ENCODE data around the gene TNFRSF14. TPM values are rescaled to one million over a fixed set of nuclear protein-coding genes. Genes with fewer than 3 reads are reported as not detected.

The TNFRSF14 gene
- total and polyA plus RNA-seq, 2 of the 13 experiments (the other 11 are each of a cell fraction or from before 2014, with no cell fraction given) = 11.9 to 49.9 TPM

DNA sequence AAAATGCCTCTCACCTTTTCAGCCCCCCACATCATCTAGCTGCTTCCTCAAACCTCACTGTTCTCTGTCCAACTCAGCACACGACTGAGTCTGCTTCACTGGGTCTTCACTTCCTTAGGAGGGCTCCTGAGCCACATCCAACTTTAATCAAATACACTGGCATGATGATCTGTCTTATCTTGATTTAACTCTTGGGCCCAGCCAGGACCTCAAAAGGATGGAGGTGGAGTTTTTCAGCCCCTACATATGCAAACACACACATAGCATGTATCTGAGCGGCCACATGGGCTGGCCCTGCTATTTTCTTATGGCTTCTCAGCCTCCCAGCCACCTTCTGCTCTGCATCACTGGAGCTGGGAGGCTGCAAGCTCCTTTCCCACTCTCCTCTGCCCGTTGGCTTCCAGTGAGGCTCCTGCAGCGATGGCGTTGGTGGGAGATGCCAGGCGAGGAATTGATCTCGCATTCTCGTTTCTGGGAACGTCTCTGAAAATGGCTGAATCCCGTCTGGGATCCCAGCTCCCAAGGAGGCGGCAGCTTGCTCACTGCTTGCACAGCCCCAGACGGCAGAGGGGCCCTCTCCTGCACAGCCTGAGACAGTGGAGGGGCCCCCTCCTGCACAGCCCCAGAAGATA is 28.6 kb downstream of the TNFRSF14 start:
- in situ Hi-C loops (cut with HindIII; ENCODE audit: extremely low pct_ligation_motif_present, low pct_unique_long_range_greater_than_20kb) = no loop called here
- no peak for ATAC-seq
- BruUV-seq (replicated peaks) = no TSS peak
- no peaks in the 10 kb centered on the region for H3K9me3 ChIP-seq (ENCODE audit: low read length)
- no peaks in the 10 kb centered on the region for H3K27me3 ChIP-seq (ENCODE audit: control insufficient read depth in 1 of 2, insufficient read depth in 2 of 2, low read length in 2 of 2)
- ChIA-PET CTCF (ENCODE audit: low intra/inter-chr PET ratio, low total read pairs) (no interaction called here), POLR2A (interaction anchor here (1.4 to 2.7 kb wide), 6 partner anchors 8 to 172 kb away, joined by 5 to 21 read pairs (median 14); partner anchors contain the start of genes MMEL1, PANK4, PEX10 and TNFRSF14)
- intact Hi-C loops (cut with micrococcal nuclease; ENCODE audit: unreplicated experiment) = loop anchor here (10.0 kb wide), 1 partner anchor 50 kb away; the partner anchor contains the start of gene MMEL1
- H3K79me2 ChIP-seq (ENCODE audit: insufficient read depth, low read length) = no peaks in the 10 kb centered on the region
- peak overlapping the region; percentile 87 for H3K9ac ChIP-seq (ENCODE audit: insufficient read depth, low read depth, low read length)
- peak overlapping the region; percentile 86 for H3K27ac ChIP-seq (ENCODE audit: extremely low read length, insufficient read depth, low read length)
- H2AFZ ChIP-seq (ENCODE audit: low read length) = no peak overlapping the region
- H4K20me1 ChIP-seq (ENCODE audit: insufficient read depth, low read length) = no peaks in the 10 kb centered on the region
- H3K4me2 ChIP-seq (ENCODE audit: low read depth, low read length) = peak overlapping the region; percentile 96
- DNase-seq (ENCODE audit: low spot score) = no peak
- H3K36me3 ChIP-seq (replicated peaks in 1 of 2; ENCODE audit: control insufficient read depth in 1 of 2, insufficient read depth in 2 of 2, low read length in 2 of 2) = no peaks in the 10 kb centered on the region
- peaks cover 59% of the 10 kb centered on the region for H3K4me1 ChIP-seq (ENCODE audit: insufficient read depth, low read length)
- FAIRE-seq = no peak
- 87% methylated on average over 9 of the region's 12 CpGs for WGBS (ENCODE audit: low lambda C conversion rate)
- H3K4me3 ChIP-seq (replicated peaks in 1 of 3; ENCODE audit: insufficient read depth in 1 of 3, low read depth in 2 of 3, low read length in 3 of 3) = peak overlapping the region; percentile 79 to 95 (median 90); a peak in 3 of 6 replicates
- no peak for TF ChIP-seq KLF12 (CRISPR knock-in tag; IDR thresholded peaks at IDR 0.05; ENCODE audit: borderline replicate concordance)
- no peak for TF ChIP-seq ZNF331 (CRISPR knock-in tag; IDR thresholded peaks at IDR 0.05)
- TF ChIP-seq PHF21A (CRISPR knock-in tag; IDR thresholded peaks at IDR 0.05) = no peak
- TF ChIP-seq, protein P1, sequence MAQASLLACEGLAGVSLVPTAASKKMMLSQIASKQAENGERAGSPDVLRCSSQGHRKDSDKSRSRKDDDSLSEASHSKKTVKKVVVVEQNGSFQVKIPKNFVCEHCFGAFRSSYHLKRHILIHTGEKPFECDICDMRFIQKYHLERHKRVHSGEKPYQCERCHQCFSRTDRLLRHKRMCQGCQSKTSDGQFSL (CRISPR knock-in tag; IDR thresholded peaks at IDR 0.05) = 0 out of 2 replicates have a peak, but pooled peaks have one; percentile 16
- 0 out of 2 replicates have a peak, but pooled peaks have one; percentile 19 for TF ChIP-seq NCOA5 (CRISPR knock-in tag; IDR thresholded peaks at IDR 0.05)
- TF ChIP-seq, protein P2, sequence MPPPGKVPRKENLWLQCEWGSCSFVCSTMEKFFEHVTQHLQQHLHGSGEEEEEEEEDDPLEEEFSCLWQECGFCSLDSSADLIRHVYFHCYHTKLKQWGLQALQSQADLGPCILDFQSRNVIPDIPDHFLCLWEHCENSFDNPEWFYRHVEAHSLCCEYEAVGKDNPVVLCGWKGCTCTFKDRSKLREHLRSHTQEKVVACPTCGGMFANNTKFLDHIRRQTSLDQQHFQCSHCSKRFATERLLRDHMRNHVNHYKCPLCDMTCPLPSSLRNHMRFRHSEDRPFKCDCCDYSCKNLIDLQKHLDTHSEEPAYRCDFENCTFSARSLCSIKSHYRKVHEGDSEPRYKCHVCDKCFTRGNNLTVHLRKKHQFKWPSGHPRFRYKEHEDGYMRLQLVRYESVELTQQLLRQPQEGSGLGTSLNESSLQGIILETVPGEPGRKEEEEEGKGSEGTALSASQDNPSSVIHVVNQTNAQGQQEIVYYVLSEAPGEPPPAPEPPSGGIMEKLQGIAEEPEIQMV (CRISPR knock-in tag; IDR thresholded peaks at IDR 0.05; ENCODE audit: low read depth) = no peak
- TF ChIP-seq, protein P3, sequence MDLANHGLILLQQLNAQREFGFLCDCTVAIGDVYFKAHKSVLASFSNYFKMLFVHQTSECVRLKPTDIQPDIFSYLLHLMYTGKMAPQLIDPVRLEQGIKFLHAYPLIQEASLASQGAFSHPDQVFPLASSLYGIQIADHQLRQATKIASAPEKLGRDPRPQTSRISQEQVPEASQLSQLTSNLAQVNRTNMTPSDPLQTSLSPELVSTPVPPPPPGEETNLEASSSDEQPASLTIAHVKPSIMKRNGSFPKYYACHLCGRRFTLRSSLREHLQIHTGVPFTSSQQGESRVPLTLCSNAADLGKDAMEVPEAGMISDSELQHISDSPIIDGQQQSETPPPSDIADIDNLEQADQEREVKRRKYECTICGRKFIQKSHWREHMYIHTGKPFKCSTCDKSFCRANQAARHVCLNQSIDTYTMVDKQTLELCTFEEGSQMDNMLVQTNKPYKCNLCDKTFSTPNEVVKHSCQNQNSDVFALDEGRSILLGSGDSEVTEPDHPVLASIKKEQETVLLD (CRISPR knock-in tag; IDR thresholded peaks at IDR 0.05; ENCODE audit: low read depth) = no peak
- no peak for TF ChIP-seq U2AF2 (IDR thresholded peaks at IDR 0.05; ENCODE audit: low read depth, low read length)
- TF ChIP-seq, protein P4, sequence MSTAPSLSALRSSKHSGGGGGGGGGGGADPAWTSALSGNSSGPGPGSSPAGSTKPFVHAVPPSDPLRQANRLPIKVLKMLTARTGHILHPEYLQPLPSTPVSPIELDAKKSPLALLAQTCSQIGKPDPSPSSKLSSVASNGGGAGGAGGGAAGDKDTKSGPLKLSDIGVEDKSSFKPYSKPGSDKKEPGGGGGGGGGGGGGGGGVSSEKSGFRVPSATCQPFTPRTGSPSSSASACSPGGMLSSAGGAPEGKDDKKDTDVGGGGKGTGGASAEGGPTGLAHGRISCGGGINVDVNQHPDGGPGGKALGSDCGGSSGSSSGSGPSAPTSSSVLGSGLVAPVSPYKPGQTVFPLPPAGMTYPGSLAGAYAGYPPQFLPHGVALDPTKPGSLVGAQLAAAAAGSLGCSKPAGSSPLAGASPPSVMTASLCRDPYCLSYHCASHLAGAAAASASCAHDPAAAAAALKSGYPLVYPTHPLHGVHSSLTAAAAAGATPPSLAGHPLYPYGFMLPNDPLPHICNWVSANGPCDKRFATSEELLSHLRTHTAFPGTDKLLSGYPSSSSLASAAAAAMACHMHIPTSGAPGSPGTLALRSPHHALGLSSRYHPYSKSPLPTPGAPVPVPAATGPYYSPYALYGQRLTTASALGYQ (CRISPR knock-in tag; IDR thresholded peaks at IDR 0.05) = no peak
- TF ChIP-seq, protein P5, sequence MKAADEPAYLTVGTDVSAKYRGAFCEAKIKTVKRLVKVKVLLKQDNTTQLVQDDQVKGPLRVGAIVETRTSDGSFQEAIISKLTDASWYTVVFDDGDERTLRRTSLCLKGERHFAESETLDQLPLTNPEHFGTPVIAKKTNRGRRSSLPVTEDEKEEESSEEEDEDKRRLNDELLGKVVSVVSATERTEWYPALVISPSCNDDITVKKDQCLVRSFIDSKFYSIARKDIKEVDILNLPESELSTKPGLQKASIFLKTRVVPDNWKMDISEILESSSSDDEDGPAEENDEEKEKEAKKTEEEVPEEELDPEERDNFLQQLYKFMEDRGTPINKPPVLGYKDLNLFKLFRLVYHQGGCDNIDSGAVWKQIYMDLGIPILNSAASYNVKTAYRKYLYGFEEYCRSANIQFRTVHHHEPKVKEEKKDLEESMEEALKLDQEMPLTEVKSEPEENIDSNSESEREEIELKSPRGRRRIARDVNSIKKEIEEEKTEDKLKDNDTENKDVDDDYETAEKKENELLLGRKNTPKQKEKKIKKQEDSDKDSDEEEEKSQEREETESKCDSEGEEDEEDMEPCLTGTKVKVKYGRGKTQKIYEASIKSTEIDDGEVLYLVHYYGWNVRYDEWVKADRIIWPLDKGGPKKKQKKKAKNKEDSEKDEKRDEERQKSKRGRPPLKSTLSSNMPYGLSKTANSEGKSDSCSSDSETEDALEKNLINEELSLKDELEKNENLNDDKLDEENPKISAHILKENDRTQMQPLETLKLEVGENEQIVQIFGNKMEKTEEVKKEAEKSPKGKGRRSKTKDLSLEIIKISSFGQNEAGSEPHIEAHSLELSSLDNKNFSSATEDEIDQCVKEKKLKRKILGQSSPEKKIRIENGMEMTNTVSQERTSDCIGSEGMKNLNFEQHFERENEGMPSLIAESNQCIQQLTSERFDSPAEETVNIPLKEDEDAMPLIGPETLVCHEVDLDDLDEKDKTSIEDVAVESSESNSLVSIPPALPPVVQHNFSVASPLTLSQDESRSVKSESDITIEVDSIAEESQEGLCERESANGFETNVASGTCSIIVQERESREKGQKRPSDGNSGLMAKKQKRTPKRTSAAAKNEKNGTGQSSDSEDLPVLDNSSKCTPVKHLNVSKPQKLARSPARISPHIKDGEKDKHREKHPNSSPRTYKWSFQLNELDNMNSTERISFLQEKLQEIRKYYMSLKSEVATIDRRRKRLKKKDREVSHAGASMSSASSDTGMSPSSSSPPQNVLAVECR (CRISPR knock-in tag; IDR thresholded peaks at IDR 0.05; ENCODE audit: borderline replicate concordance) = 0 out of 2 replicates have a peak, but pooled peaks have one; percentile 1
- no peak for TF ChIP-seq ZNF891 (CRISPR knock-in tag; IDR thresholded peaks at IDR 0.05)
- no peak for TF ChIP-seq GATAD2A (CRISPR knock-in tag; IDR thresholded peaks at IDR 0.05)
- no peak for TF ChIP-seq POLR2G (IDR thresholded peaks at IDR 0.05; ENCODE audit: low read depth, low read length)

All from HepG2 (cell line).